GM12878 (cell line): ENCODE results near the gene CHD1L. TPM values are rescaled to one million over a fixed set of nuclear protein-coding genes. Genes with fewer than 3 reads are reported as not detected.

ENCODE experiments used
- BMI1 ChIP-seq: fragments of 450-650 bp; IDR thresholded peaks from 2 replicates; pipeline ENCODE4 v1.6.1; 2016; ENCODE audit warnings: mild to moderate bottlenecking, moderate library complexity, borderline replicate concordance
- EED ChIP-seq: sonication (generic); IDR thresholded peaks from 2 replicates; pipeline ENCODE4 v1.6.1; 2016; ENCODE audit warnings: antibody characterized with exemption, low read depth
- EGR1 ChIP-seq, 2 experiments: IDR thresholded peaks; 1 replicate in 1 of 2; 2 replicates in 1 of 2; pipeline ENCODE4 v1.6.1; 2011 to 2012; ENCODE audit warnings: low read depth in 2 of 2, low read length in 2 of 2, borderline replicate concordance in 1 of 2, mild to moderate bottlenecking in 1 of 2, moderate library complexity in 1 of 2
- EP300 ChIP-seq, 2 experiments: fragments of 150-350 bp in 1 of 2; IDR thresholded peaks; 2 replicates each; pipeline ENCODE4 v1.6.1; 2011 to 2012; ENCODE audit warnings: low read depth in 2 of 2, low read length in 2 of 2, borderline replicate concordance in 1 of 2, improper control_type of control experiment in 1 of 2, inconsistent platforms in 1 of 2; ENCODE audit not compliant: control insufficient read depth in 1 of 2
- JUND ChIP-seq: IDR thresholded peaks from 2 replicates; pipeline ENCODE4 v1.6.1; 2012; ENCODE audit warnings: low read depth, mild to moderate bottlenecking, low read length, improper control_type of control experiment, moderate library complexity
- NR2C2 ChIP-seq: IDR thresholded peaks from 2 replicates; pipeline ENCODE4 v1.6.1; 2011; ENCODE audit warnings: borderline replicate concordance, low read depth; ENCODE audit not compliant: control insufficient read depth, insufficient read length
- NRF1 ChIP-seq: conservative IDR thresholded peaks from 2 replicates; pipeline ENCODE4 v1.6.1; 2011; ENCODE audit warnings: mild to moderate bottlenecking, low read depth, low read length, improper control_type of control experiment
- PAX5 ChIP-seq: IDR thresholded peaks from 2 replicates; pipeline ENCODE4 v1.6.1; 2011; ENCODE audit warnings: low read depth, low read length, borderline replicate concordance
- RAD21 ChIP-seq: IDR thresholded peaks from 2 replicates; pipeline ENCODE4 v1.6.1; 2011; ENCODE audit warnings: mild to moderate bottlenecking, low read depth, low read length, moderate library complexity; ENCODE audit not compliant: insufficient read depth
- SIX5 ChIP-seq: IDR thresholded peaks from 2 replicates; pipeline ENCODE4 v1.6.1; 2011; ENCODE audit warnings: mild to moderate bottlenecking, low read depth, low read length, moderate library complexity; ENCODE audit not compliant: severe bottlenecking
- SMARCA5 ChIP-seq: fragments of 450-650 bp; IDR thresholded peaks from 2 replicates; pipeline ENCODE4 v1.6.1; 2017; ENCODE audit warnings: mild to moderate bottlenecking
- TARDBP ChIP-seq: IDR thresholded peaks from 2 replicates; pipeline ENCODE4 v1.6.1; 2016; ENCODE audit warnings: borderline replicate concordance
- TCF3 ChIP-seq: IDR thresholded peaks from 2 replicates; pipeline ENCODE4 v1.6.1; 2012; ENCODE audit warnings: low read depth, mild to moderate bottlenecking, low read length, borderline replicate concordance; ENCODE audit not compliant: insufficient read depth
- polyA plus RNA-seq, 11 experiments: library from polyadenylated mRNA; depleted of rRNA in 4 of 11; unstranded in 6 of 11; stranded (reverse) in 5 of 11; fragments of >200 nt; fragmentation: Nextera tagmentation in 4 of 11; fragmentation: Illumina TruSeq in 1 of 11; extraction: Ambion mirVana in 4 of 11; extraction: Trizol in 1 of 11; gene quantifications; 1 replicate in 1 of 11; 2 replicates in 10 of 11; pipeline versions ENCODE4 v1.2.1 to v1.2.3, GENCODE V29; 2011 to 2016; ENCODE audit warnings: inconsistent platforms in 2 of 11, missing spikeins in 2 of 11, low read depth in 1 of 11
- total RNA-seq, 4 experiments: library from RNA; depleted of rRNA in 3 of 4; stranded (reverse); fragments of >200 nt in 3 of 4; fragmentation: Illumina TruSeq in 1 of 4; extraction: Trizol in 1 of 4; gene quantifications; 2 replicates each; pipeline versions ENCODE4 v1.2.1 to v1.2.3, GENCODE V29; 2013 to 2021
- TF ChIP-seq, protein P1 (sequence below): IDR thresholded peaks from 2 replicates; pipeline ENCODE4 v1.6.1; 2012; ENCODE audit warnings: mild to moderate bottlenecking, low read depth, low read length
- TF ChIP-seq, protein P2 (sequence below): fragments of 450-650 bp; conservative IDR thresholded peaks from 2 replicates; pipeline ENCODE4 v1.6.1; 2017; ENCODE audit warnings: mild to moderate bottlenecking, moderate library complexity
- TF ChIP-seq, protein P3 (sequence below): IDR thresholded peaks from 2 replicates; pipeline ENCODE4 v1.6.1; 2011; ENCODE audit warnings: mild to moderate bottlenecking, low read depth, low read length, moderate library complexity; ENCODE audit not compliant: insufficient replicate concordance
- TF ChIP-seq, protein P4 (sequence below): fragments of 450-650 bp; IDR thresholded peaks from 2 replicates; pipeline ENCODE4 v1.6.1; 2016; ENCODE audit warnings: mild to moderate bottlenecking, moderate library complexity, borderline replicate concordance

CHD1L gene
- total and polyA plus RNA-seq, 10 of the 15 experiments (the other 5 are each of a cell fraction or from before 2014, with no cell fraction given) = 21.2 to 54.2 (median 44.5) TPM

DNA sequence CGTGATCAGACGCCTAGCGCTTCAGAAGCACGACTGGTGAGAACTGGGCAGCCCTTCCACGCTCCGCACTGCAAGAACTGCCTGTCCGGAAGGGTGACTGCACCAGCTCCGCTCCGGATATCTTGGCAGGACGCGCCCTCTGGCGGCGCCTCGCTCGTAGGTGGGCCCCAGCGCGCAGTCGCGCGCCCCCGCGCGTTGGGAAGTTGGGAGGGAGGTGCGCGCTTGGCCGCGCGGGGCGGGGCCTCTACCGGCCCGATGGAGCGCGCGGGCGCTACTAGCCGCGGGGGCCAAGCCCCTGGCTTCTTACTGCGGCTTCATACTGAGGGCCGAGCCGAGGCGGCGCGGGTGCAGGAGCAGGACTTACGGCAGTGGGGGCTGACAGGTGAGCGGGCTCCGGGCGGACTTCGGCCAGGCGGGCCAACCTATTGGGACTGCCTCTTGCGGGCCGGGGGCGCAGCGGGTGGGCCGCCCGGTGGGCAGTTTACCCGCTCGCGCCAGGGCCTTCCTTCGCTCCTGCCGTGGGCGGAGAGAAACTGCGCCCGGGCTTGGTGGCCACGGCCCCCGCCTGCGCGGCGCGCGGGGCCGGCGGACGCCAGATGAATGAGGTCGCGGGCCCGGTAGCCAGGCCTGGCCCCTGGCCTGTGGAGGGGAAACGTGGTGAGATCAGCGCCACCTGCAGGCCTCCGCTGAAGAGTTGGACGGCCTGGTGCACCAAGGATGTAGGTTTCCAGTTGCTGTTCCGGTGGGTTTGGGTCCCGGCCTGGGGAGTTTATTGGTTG is at the start of gene CHD1L (continued):
- TF ChIP-seq, protein P1, sequence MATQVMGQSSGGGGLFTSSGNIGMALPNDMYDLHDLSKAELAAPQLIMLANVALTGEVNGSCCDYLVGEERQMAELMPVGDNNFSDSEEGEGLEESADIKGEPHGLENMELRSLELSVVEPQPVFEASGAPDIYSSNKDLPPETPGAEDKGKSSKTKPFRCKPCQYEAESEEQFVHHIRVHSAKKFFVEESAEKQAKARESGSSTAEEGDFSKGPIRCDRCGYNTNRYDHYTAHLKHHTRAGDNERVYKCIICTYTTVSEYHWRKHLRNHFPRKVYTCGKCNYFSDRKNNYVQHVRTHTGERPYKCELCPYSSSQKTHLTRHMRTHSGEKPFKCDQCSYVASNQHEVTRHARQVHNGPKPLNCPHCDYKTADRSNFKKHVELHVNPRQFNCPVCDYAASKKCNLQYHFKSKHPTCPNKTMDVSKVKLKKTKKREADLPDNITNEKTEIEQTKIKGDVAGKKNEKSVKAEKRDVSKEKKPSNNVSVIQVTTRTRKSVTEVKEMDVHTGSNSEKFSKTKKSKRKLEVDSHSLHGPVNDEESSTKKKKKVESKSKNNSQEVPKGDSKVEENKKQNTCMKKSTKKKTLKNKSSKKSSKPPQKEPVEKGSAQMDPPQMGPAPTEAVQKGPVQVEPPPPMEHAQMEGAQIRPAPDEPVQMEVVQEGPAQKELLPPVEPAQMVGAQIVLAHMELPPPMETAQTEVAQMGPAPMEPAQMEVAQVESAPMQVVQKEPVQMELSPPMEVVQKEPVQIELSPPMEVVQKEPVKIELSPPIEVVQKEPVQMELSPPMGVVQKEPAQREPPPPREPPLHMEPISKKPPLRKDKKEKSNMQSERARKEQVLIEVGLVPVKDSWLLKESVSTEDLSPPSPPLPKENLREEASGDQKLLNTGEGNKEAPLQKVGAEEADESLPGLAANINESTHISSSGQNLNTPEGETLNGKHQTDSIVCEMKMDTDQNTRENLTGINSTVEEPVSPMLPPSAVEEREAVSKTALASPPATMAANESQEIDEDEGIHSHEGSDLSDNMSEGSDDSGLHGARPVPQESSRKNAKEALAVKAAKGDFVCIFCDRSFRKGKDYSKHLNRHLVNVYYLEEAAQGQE = no peak
- TF ChIP-seq SIX5 (peak; percentile 20), EP300 (IDR thresholded peaks at IDR 0.05; ENCODE audit: borderline replicate concordance in 1 of 2, control insufficient read depth in 1 of 2, low read depth in 2 of 2, low read length in 2 of 2) (0 out of 4 replicates have a peak, but pooled peaks of 1 of the 2 experiments have one; percentile 32), EGR1 (IDR thresholded peaks at IDR 0.05; ENCODE audit: borderline replicate concordance in 1 of 2, low read depth in 2 of 2, low read length in 2 of 2) (peak; percentile 63 to 98), EED (no peak), BMI1 (no peak), PAX5 (0 out of 2 replicates have a peak, but pooled peaks have one; percentile 18), NRF1 (peak; percentile 39), TARDBP (no peak), RAD21 (peak; percentile 89), TCF3 (0 out of 2 replicates have a peak, but pooled peaks have one; percentile 12), NR2C2 (no peak), JUND (no peak), SMARCA5 (peak; percentile 93)
- TF ChIP-seq, protein P2, sequence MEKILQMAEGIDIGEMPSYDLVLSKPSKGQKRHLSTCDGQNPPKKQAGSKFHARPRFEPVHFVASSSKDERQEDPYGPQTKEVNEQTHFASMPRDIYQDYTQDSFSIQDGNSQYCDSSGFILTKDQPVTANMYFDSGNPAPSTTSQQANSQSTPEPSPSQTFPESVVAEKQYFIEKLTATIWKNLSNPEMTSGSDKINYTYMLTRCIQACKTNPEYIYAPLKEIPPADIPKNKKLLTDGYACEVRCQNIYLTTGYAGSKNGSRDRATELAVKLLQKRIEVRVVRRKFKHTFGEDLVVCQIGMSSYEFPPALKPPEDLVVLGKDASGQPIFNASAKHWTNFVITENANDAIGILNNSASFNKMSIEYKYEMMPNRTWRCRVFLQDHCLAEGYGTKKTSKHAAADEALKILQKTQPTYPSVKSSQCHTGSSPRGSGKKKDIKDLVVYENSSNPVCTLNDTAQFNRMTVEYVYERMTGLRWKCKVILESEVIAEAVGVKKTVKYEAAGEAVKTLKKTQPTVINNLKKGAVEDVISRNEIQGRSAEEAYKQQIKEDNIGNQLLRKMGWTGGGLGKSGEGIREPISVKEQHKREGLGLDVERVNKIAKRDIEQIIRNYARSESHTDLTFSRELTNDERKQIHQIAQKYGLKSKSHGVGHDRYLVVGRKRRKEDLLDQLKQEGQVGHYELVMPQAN = peak; percentile 86
- TF ChIP-seq, protein P3, sequence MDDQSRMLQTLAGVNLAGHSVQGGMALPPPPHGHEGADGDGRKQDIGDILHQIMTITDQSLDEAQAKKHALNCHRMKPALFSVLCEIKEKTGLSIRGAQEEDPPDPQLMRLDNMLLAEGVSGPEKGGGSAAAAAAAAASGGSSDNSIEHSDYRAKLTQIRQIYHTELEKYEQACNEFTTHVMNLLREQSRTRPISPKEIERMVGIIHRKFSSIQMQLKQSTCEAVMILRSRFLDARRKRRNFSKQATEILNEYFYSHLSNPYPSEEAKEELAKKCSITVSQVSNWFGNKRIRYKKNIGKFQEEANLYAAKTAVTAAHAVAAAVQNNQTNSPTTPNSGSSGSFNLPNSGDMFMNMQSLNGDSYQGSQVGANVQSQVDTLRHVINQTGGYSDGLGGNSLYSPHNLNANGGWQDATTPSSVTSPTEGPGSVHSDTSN = no peak
- TF ChIP-seq, protein P4, sequence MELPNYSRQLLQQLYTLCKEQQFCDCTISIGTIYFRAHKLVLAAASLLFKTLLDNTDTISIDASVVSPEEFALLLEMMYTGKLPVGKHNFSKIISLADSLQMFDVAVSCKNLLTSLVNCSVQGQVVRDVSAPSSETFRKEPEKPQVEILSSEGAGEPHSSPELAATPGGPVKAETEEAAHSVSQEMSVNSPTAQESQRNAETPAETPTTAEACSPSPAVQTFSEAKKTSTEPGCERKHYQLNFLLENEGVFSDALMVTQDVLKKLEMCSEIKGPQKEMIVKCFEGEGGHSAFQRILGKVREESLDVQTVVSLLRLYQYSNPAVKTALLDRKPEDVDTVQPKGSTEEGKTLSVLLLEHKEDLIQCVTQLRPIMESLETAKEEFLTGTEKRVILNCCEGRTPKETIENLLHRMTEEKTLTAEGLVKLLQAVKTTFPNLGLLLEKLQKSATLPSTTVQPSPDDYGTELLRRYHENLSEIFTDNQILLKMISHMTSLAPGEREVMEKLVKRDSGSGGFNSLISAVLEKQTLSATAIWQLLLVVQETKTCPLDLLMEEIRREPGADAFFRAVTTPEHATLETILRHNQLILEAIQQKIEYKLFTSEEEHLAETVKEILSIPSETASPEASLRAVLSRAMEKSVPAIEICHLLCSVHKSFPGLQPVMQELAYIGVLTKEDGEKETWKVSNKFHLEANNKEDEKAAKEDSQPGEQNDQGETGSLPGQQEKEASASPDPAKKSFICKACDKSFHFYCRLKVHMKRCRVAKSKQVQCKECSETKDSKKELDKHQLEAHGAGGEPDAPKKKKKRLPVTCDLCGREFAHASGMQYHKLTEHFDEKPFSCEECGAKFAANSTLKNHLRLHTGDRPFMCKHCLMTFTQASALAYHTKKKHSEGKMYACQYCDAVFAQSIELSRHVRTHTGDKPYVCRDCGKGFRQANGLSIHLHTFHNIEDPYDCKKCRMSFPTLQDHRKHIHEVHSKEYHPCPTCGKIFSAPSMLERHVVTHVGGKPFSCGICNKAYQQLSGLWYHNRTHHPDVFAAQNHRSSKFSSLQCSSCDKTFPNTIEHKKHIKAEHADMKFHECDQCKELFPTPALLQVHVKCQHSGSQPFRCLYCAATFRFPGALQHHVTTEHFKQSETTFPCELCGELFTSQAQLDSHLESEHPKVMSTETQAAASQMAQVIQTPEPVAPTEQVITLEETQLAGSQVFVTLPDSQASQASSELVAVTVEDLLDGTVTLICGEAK = no peak; the same call in 1 of the 2 replicates
